Sigmoid colon (tissue), 7 donors: ENCODE measurements around the gene JAKMIP1. TPM values are rescaled to one million over a fixed set of nuclear protein-coding genes. Genes with fewer than 3 reads are reported as not detected.

ENCODE experiments used
- DNase-seq: peaks from one replicate; pipeline ENCODE4 v3.0.0-alpha.2; 2019
- H3K27ac ChIP-seq, 4 donors: fragments of 200-600 bp; sonication (generic); one replicate each; pipeline ENCODE4 v1.5.1; 2016 to 2019; ENCODE audit warnings: mild to moderate bottlenecking in 1 of 4
- H3K27me3 ChIP-seq, 3 donors: fragments of 200-600 bp; sonication (generic); one replicate each; pipeline ENCODE4 v1.5.1; 2019; ENCODE audit warnings: mild to moderate bottlenecking in 1 of 3
- H3K36me3 ChIP-seq, 4 donors: fragments of 200-600 bp; sonication (generic); one replicate each; pipeline ENCODE4 v1.5.1; 2016 to 2019
- H3K4me1 ChIP-seq, 4 donors: fragments of 200-600 bp; sonication (generic); one replicate each; pipeline ENCODE4 v1.5.1; 2017 to 2019
- H3K4me3 ChIP-seq, 4 donors: fragments of 200-600 bp; sonication (generic); one replicate each; pipeline ENCODE4 v1.5.1; 2017 to 2019; ENCODE audit warnings: mild to moderate bottlenecking in 2 of 4, moderate library complexity in 1 of 4
- H3K9me3 ChIP-seq, 4 donors: fragments of 200-600 bp in 3 of 4; sonication (generic) in 3 of 4; one replicate each; pipeline versions ENCODE4 v1.5.1 to v1.6.1; 2013 to 2019
- CTCF ChIP-seq, 4 experiments: fragments of 450-650 bp in 3 of 4; fragments of 200-600 bp in 1 of 4; IDR thresholded peaks; one replicate each; pipeline ENCODE4 v1.5.1; 2016 to 2019; ENCODE audit warnings: antibody characterized with exemption in 4 of 4, mild to moderate bottlenecking in 3 of 4, moderate library complexity in 2 of 4
- EP300 ChIP-seq, 4 donors: sonication (generic); formaldehyde crosslinking; IDR thresholded peaks; one replicate each; pipeline ENCODE4 v1.6.1; 2017; ENCODE audit warnings: antibody characterized with exemption in 4 of 4
- POLR2A ChIP-seq, 2 donors: fragments of 450-650 bp; IDR thresholded peaks; one replicate each; pipeline ENCODE4 v1.6.1; 2016; ENCODE audit warnings: antibody characterized with exemption in 2 of 2, mild to moderate bottlenecking in 2 of 2, moderate library complexity in 2 of 2
- POLR2AphosphoS5 ChIP-seq, 4 donors: sonication (generic); formaldehyde crosslinking; IDR thresholded peaks; one replicate each; pipeline ENCODE4 v1.6.1; 2017; ENCODE audit warnings: antibody characterized with exemption in 4 of 4
- WGBS, 2 donors: extraction: QIAGEN DNeasy Blood & Tissue Kit; methylation state at CpG; one replicate each; pipeline ENCODE4 v1.1.7; 2013; 5-methylcytosine and 5-hydroxymethylcytosine counted together
- intact Hi-C: fragments of 100-400 bp; cut with DNase I; formaldehyde crosslinking; loops from one replicate; pipeline ENCODE4 v1.15.1; 2023
- polyA plus RNA-seq, 3 donors: library from polyadenylated mRNA; stranded (reverse); fragments of 200-250 nt; gene quantifications; one replicate each; pipeline ENCODE4 v1.2.3, GENCODE V29; 2013
- total RNA-seq, 4 donors: library from RNA; depleted of rRNA; stranded (reverse); fragments of >200 nt; gene quantifications; one replicate each; pipeline ENCODE4 v1.1.0, GENCODE V29; 2016
- donor health status: healthy with polysubstance abuse.
- donor health status: Bipolar disorder and iron deficiency.
- donor health status: healthy.

Gene JAKMIP1
- total and polyA plus RNA-seq, 7 donors = 0.49 to 3.9 (median 1.8) TPM; not detected in 2

- H3K27ac ChIP-seq = no peak overlapping the region
- intact Hi-C loops = no loop called here
These were observed 167.0 kb downstream of the JAKMIP1 start for GRCh38 chr4:6033381-6033780.

GRCh38 chr4:6032249-6033244 is 167.8 kb downstream of the JAKMIP1 start:
- WGBS, 2 donors = 60 to 73% methylated on average over 11 of the region's 11 CpGs
- intact Hi-C loops = no loop called here
- Histone ChIP-seq H3K27me3 (peaks cover 0 to 4% (median 0%) of the 10 kb centered on the region in 3 donors), H3K4me3 (no peak overlapping the region), H3K4me1 (peaks cover 0 to 3% (median 0%) of the 10 kb centered on the region in 4 donors), H3K27ac (no peak overlapping the region), H3K36me3 (no peaks in the 10 kb centered on the region), H3K9me3 (no peaks in the 10 kb centered on the region)
- TF ChIP-seq CTCF (IDR thresholded peaks at IDR 0.05) = no peak
- TF ChIP-seq POLR2AphosphoS5 (IDR thresholded peaks at IDR 0.05) = no peak
- no peak for TF ChIP-seq POLR2A (IDR thresholded peaks at IDR 0.05)
- no peak for TF ChIP-seq EP300 (IDR thresholded peaks at IDR 0.05)
- DNase-seq = no peak

More at GRCh38 chr4:6033381-6033780, 167.0 kb downstream of the JAKMIP1 start:
- Histone ChIP-seq H3K27me3 (peaks cover 0 to 2% (median 0%) of the 10 kb centered on the region in 3 donors), H3K36me3 (no peaks in the 10 kb centered on the region), H3K9me3 (no peaks in the 10 kb centered on the region), H3K4me3 (no peak overlapping the region), H3K4me1 (peaks cover 0 to 3% (median 0%) of the 10 kb centered on the region in 4 donors)
- no peak for TF ChIP-seq POLR2A (IDR thresholded peaks at IDR 0.05)
- DNase-seq = no peak
- 65 to 72% methylated on average over 4 of the region's 4 CpGs for WGBS, 2 donors

DNA sequence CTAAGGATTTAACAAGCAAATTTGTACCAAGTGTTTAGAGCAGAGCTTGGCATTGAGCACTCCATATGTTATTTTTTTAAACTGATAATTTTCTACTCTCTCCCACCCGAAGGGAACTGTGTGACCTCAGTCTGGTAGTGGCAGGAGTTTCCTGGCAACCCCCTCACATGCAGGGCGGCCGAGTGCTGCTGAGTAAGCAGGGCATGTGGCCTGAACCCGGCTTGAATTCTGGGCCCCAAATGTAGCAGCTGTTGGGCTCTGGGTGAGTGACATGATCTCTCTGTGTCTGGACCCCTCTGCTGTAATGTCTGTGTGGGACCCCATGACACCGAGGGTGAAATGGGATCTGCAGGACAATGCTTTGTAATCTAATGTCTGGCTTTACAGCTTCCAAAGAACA is 168.5 kb downstream of the JAKMIP1 start:
- H3K27me3 ChIP-seq = peaks cover 0 to 4% (median 0%) of the 10 kb centered on the region in 3 donors
- H3K36me3 ChIP-seq = no peaks in the 10 kb centered on the region
- H3K27ac ChIP-seq = no peak overlapping the region
- WGBS, 2 donors = 50 to 59% methylated on average over 5 of the region's 5 CpGs
- no peak overlapping the region for H3K4me3 ChIP-seq
- peaks cover 0 to 3% (median 0%) of the 10 kb centered on the region in 4 donors for H3K4me1 ChIP-seq
- TF ChIP-seq CTCF (IDR thresholded peaks at IDR 0.05) (no peak), POLR2AphosphoS5 (IDR thresholded peaks at IDR 0.05) (no peak), EP300 (IDR thresholded peaks at IDR 0.05) (no peak), POLR2A (IDR thresholded peaks at IDR 0.05) (no peak)
- DNase-seq = no peak
- intact Hi-C loops = no loop called here
- no peaks in the 10 kb centered on the region for H3K9me3 ChIP-seq

DNA sequence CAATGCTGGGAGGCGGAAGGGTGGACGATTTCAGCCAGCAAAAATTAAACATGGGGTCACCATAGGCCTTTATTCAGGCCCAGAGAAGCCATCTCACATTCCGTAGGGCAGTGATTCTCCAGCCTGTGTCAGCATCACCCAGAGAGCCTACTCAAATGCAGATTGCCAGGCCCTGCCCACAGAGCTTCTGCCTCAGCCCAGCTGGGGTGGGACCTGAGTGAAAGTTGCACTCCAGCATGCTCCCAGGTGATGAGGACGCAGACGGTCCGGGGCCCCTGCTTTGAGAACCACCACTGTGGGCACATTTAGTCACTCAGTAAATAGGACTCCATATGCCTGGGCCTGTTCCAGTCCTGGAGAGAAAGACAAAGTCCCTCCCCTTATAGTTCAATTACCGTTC is 169.7 kb downstream of the JAKMIP1 start:
- no peak overlapping the region for H3K4me3 ChIP-seq
- no peak for TF ChIP-seq POLR2A (IDR thresholded peaks at IDR 0.05)
- peaks cover 0 to 3% (median 0%) of the 10 kb centered on the region in 4 donors for H3K4me1 ChIP-seq
- peaks cover 0 to 4% (median 0%) of the 10 kb centered on the region in 3 donors for H3K27me3 ChIP-seq
- DNase-seq = no peak
- H3K36me3 ChIP-seq = no peaks in the 10 kb centered on the region
- intact Hi-C loops = no loop called here
- 79 to 89% methylated on average over 7 of the region's 7 CpGs for WGBS, 2 donors
- no peak overlapping the region for H3K27ac ChIP-seq
- no peaks in the 10 kb centered on the region for H3K9me3 ChIP-seq

GRCh38 chr4:6029254-6029653 is 171.1 kb downstream of the JAKMIP1 start:
- no peaks in the 10 kb centered on the region for H3K9me3 ChIP-seq
- H3K27me3 ChIP-seq = peaks cover 0 to 4% (median 0%) of the 10 kb centered on the region in 3 donors
- H3K27ac ChIP-seq = no peak overlapping the region
- intact Hi-C loops = no loop called here
- H3K4me1 ChIP-seq = peaks cover 0 to 3% (median 0%) of the 10 kb centered on the region in 4 donors
- TF ChIP-seq POLR2AphosphoS5 (IDR thresholded peaks at IDR 0.05) (no peak), CTCF (IDR thresholded peaks at IDR 0.05) (no peak), POLR2A (IDR thresholded peaks at IDR 0.05) (no peak), EP300 (IDR thresholded peaks at IDR 0.05) (no peak)
- no peak for DNase-seq
- no peak overlapping the region for H3K4me3 ChIP-seq
- H3K36me3 ChIP-seq = no peaks in the 10 kb centered on the region
- WGBS, 2 donors = 70 to 77% methylated on average over 6 of the region's 6 CpGs
